GM12891 (cell line): ENCODE results near the gene DDAH2.
"Not testable (repeated sequence)": the region's sequence is repeated elsewhere in the genome, so short reads cannot be mapped to it uniquely, and the experiment has no call there.

Experiments used
- DNase-seq: peaks from one replicate; pipeline ENCODE4 v3.0.0; 2011; ENCODE audit warnings: low spot score; ENCODE audit not compliant: insufficient read length
- FAIRE-seq: peaks from 2 replicates; lab custom pipeline; 2011; peaks lifted over from hg19 to GRCh38; lab: Jason Lieb, UNC
- PAX5 ChIP-seq: IDR thresholded peaks from 2 replicates; pipeline ENCODE4 v1.6.1; 2011; ENCODE audit warnings: low read length, moderate library complexity, mild to moderate bottlenecking; ENCODE audit not compliant: insufficient read depth, severe bottlenecking
- POLR2A ChIP-seq: IDR thresholded peaks from 2 replicates; pipeline ENCODE4 v1.6.1; 2011; ENCODE audit warnings: low read depth, low read length, control low read depth
- POLR2AphosphoS5 ChIP-seq: IDR thresholded peaks from 2 replicates; pipeline ENCODE4 v1.6.1; 2011; ENCODE audit warnings: low read depth, low read length, control low read depth
- POU2F2 ChIP-seq: IDR thresholded peaks from 2 replicates; pipeline ENCODE4 v1.6.1; 2011; ENCODE audit warnings: low read depth, mild to moderate bottlenecking, control low read depth, low read length, moderate library complexity
- SPI1 ChIP-seq: IDR thresholded peaks from 2 replicates; pipeline ENCODE4 v1.6.1; 2011; ENCODE audit warnings: low read depth, low read length, control low read depth
- TAF1 ChIP-seq: IDR thresholded peaks from 2 replicates; pipeline ENCODE4 v1.6.1; 2011; ENCODE audit warnings: low read depth, low read length, control low read depth

The DDAH2 gene

DNA sequence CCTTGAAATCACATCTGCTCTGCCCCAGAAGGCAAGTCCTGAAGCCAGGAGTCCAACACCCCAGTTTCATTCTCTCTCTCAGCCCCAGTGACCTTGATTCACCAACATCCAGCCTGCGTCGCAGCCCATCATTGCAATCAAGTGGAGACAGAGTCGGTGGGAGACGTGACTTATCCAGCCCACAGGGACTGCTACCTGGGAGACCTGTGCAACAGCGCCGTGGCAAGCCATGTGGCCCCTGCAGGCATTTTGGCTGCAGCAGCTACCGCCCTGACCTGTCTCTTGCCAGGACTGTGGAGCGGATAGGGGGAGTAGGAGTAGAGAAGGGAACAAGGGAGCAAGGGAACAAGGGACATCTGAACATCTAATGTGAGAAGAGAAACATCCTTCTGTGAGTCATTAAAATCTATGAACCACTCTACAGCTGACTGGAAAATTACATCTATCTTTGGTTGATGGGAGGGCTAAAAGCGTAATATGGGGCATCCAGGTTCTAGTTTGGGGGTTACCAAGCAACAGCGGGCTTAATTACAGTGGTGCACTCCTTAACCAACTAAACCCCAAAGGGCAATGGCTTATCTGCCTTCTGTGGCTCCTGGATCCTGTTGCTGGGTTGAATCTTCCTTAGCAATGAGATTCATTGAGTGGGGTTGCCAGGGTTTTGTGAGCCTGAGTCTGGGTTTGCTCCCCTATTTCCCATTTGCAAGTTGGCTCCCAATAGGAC lies 11.4 kb downstream of the DDAH2 start:
- TF ChIP-seq POU2F2: no peak
- TF ChIP-seq SPI1: no peak
- TF ChIP-seq PAX5: no peak
- TF ChIP-seq TAF1: no peak
- TF ChIP-seq POLR2A: no peak
- TF ChIP-seq POLR2AphosphoS5: no peak
- FAIRE-seq: no peak
- DNase-seq: no peak

DNA sequence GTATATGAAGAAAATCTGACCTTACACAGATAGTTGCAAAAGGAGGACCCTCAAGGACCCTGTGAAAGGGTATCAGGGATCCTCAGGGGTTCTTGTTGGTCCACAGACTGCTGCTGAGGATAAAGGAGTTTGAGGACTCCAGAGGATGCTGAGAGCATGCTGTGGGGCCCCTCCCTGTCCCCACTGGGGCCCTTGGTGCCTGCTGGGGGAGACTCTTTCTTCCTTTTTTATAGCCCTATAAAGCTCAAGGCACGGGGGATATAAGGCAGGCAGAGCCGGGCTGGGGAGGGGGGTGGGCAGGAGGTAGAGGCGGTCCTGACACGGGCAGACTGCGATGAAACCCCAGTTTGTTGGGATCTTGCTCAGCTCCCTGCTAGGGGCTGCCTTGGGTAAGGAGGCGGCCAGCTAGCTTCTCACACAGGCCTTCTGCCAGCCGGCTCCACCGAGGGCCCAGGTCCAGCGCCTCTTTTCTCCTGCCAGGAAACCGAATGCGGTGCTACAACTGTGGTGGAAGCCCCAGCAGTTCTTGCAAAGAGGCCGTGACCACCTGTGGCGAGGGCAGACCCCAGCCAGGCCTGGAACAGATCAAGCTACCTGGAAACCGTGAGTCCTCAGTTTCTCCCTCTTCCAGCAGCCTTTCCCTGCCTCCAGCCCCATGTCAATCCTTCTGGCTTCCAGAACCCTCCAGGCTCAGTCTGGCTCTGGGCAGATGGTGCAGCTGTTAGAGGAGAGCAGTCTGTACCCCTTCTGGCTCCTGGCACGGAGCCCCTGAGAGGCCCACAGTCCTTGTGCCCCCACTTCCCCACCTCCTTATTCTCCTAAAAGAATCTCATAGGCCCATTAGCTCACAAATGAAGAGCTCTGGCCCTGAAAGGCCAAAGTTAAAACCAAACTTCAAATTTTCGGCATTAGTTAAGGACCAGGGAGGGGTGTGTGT lies 13.8 kb downstream of the DDAH2 start, which contains the start of gene LY6G6D:
LY6G6D (plus strand) TSS at position 327 of the 937 bp plus-strand sequence; CDS start at position 335, 8 bp downstream.
- DNase-seq: no peak
- no peak for FAIRE-seq
- TF ChIP-seq POU2F2 (no peak), POLR2AphosphoS5 (no peak), PAX5 (no peak), SPI1 (no peak), TAF1 (no peak), POLR2A (no peak)

GRCh38 chr6:31713991-31714684 lies 15.0 kb downstream of the DDAH2 start:
- DNase-seq (no peak), FAIRE-seq (no peak)
- TF ChIP-seq POU2F2 (no peak), POLR2AphosphoS5 (no peak), PAX5 (no peak), TAF1 (no peak), POLR2A (no peak), SPI1 (no peak)

DNA sequence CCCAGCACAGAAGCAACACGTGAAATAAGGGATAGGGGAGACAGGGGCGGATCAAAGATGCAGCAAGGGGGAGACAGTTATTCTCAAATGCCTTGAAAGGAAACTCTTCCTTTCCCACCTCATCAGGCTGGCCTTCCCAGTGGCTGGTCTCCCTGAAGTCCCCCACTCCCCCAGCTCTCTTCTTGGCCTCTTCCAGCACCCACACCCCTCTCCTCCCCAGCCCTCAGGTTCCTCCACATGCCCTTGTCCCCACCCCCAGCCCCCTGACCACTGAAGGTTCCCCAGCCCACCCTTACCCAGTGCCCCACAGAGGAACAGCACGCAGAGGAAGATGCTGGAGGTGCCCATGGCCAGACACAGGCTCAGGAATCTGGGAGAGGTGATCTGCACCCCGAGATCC lies 15.6 kb downstream of the DDAH2 start:
- TF ChIP-seq POLR2AphosphoS5: no peak
- FAIRE-seq: no peak
- DNase-seq: no peak

DNA sequence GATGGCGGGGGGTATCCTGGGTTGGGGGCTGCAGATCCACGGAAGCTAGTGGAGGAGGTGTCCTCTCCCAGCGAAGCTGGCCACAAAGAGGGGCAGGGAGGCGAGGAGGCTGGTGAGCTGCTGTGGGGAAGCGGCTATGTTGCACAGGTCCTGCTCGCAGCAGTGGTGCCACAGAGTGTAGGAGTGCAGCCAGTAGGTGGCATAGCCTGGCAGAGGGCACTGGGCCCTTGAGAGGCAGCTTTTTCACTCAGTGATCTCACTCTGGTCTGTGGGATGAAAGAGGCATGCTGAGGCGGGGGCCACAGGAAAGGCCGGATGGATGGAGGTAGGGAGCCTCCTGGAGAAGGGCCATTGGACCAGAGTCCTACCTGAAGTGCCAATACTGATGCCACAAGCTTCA lies 16.8 kb downstream of the DDAH2 start:
- no peak for FAIRE-seq

GRCh38 chr6:31711233-31711632 lies 17.9 kb downstream of the DDAH2 start:
- DNase-seq (no peak), FAIRE-seq (no peak)
- TF ChIP-seq POLR2A (no peak), POLR2AphosphoS5 (no peak), SPI1 (no peak), TAF1 (no peak), PAX5 (no peak), POU2F2 (no peak)

More for the DNA sequence above, 16.8 kb downstream of the DDAH2 start:
- DNase-seq: no peak
- TF ChIP-seq SPI1 (no peak), TAF1 (no peak), PAX5 (no peak), POU2F2 (no peak), POLR2A (no peak), POLR2AphosphoS5 (no peak)

DNA sequence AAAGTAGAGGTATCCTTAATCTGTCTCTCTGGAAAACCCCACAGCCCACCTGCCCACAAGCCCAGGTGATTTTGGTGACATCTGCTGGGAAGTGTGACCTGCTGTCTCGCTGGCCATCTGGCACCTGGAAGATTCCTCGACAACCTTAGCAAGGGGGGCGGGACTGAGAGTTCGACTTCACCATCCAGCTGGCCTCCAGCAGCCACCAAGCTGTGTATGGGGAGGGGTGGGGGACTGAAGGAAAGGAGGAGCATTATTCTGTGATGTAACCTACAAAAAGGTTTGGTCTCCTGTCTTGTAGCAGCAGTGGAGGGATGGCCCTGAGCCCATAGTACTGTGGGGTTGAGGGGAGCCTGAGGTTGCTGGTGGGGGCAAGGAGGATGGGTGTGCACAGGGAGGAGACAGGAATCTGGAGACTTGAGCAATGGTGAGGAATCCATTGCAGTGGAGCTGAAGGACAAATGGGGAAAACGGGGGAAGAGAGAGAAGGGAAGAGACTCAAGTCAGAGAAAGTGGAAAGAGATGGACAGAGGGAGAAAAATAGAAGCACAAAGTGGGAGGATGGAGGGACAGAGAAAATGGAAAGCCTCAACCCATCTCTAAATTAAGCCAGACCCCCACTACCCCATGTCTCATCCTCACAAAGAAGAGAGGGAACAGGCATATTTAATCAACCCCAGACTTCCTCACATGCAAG lies 18.4 kb downstream of the DDAH2 start:
- peak; percentile 38 for FAIRE-seq
- DNase-seq: no peak
- TF ChIP-seq POLR2A (no peak), SPI1 (no peak), PAX5 (no peak), POLR2AphosphoS5 (no peak), TAF1 (no peak), POU2F2 (no peak)

DNA sequence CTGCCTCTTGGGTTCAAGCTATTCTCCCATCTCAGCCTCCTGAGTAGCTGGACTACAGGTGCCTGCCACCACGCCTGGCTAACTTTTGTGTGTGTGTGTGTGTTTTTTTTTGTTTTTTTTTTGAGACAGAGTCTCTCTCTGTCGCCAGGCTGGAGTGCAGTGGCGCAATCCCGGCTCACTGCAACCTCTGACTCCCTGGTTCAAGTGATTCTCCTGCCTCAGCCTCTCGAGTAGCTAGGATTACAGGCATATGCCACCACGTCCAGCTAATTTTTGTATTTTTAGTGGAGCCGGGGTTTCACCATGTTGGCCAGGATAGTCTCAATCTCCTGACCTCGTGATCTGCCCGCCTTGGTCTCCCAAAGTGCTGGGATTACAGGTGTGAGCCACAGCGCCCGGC lies 19.9 kb downstream of the DDAH2 start:
- DNase-seq, FAIRE-seq: not testable (repeated sequence)

DNA sequence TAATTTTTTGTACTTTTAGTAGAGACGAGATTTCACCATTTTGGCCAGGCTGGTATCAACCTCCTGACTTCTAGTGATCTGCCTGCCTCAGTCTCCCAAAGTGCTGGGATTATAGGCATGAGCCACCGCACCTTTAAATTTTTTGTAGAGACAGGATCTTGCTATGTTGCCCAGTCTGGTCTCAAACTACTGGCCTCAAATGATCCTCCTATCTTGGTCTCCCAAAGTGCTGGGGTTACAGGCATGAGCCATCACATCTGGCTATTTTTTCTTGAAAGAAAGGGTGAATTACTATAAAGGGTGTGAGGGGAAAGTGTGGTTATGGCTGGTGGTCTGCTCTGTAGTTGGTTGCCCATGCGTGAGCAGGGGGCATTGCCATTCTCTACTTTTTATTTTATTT lies 20.9 kb downstream of the DDAH2 start:
- DNase-seq (no peak), FAIRE-seq (no peak)
- no peak for TF ChIP-seq PAX5
- no peak for TF ChIP-seq POU2F2
